Mononuclear cell (primary cell): Measurements from ENCODE around the gene AFMID. TPM values are rescaled to one million over a fixed set of nuclear protein-coding genes. Genes with fewer than 3 reads are reported as not detected.
"Not testable (repeated sequence)": the region's sequence is repeated elsewhere in the genome, so short reads cannot be mapped to it uniquely, and the experiment has no call there.

ENCODE experiments used
- H3K27me3 ChIP-seq: 2 replicates; pipeline ENCODE4 v1.6.0; 2011; ENCODE audit warnings: low read length, control low read depth; ENCODE audit not compliant: insufficient read depth
- H3K4me1 ChIP-seq: 2 replicates; pipeline ENCODE4 v1.5.1; 2011; ENCODE audit warnings: mild to moderate bottlenecking, low read length, control low read depth; ENCODE audit not compliant: insufficient read depth
- H3K4me3 ChIP-seq: 2 replicates; pipeline ENCODE4 v1.5.1; 2011; ENCODE audit warnings: mild to moderate bottlenecking, low read length, moderate library complexity
- H3K9me3 ChIP-seq: 2 replicates; pipeline ENCODE4 v1.5.1; 2011; ENCODE audit warnings: low read depth, mild to moderate bottlenecking, control low read depth, low read length
- total RNA-seq: library from RNA; depleted of rRNA; stranded (reverse); fragments of >200 nt; gene quantifications from one replicate; pipeline ENCODE4 v1.2.3, GENCODE V29; 2012

Gene AFMID
- total RNA-seq, 1 donor: 5.0 TPM

- Histone ChIP-seq H3K4me1 (peaks cover 4% of the 10 kb centered on the region), H3K9me3 (no peaks in the 10 kb centered on the region), H3K27me3 (peaks cover 24% of the 10 kb centered on the region), H3K4me3 (no peak overlapping the region)
Measured at GRCh38 chr17:78232859-78233173, 45.7 kb downstream of the AFMID start.

- Histone ChIP-seq H3K4me3 (no peak overlapping the region), H3K4me1 (peaks cover 4% of the 10 kb centered on the region), H3K9me3 (no peaks in the 10 kb centered on the region), H3K27me3 (peaks cover 24% of the 10 kb centered on the region)
Measured at GRCh38 chr17:78233678-78234077, 46.5 kb downstream of the AFMID start.

GRCh38 chr17:78234261-78234865 is 47.2 kb downstream of the AFMID start:
- no peaks in the 10 kb centered on the region for H3K9me3 ChIP-seq
- peaks cover 24% of the 10 kb centered on the region for H3K27me3 ChIP-seq
- H3K4me1 ChIP-seq: peaks cover 4% of the 10 kb centered on the region
- no peak overlapping the region for H3K4me3 ChIP-seq

- H3K9me3 ChIP-seq, H3K4me3 ChIP-seq, H3K4me1 ChIP-seq: not testable (repeated sequence)
- peaks cover 24% of the 10 kb centered on the region for H3K27me3 ChIP-seq
Measured at GRCh38 chr17:78235022-78235421, 47.9 kb downstream of the AFMID start.

GRCh38 chr17:78235885-78236284 is 48.7 kb downstream of the AFMID start:
- peaks cover 4% of the 10 kb centered on the region for H3K4me1 ChIP-seq
- no peak overlapping the region for H3K4me3 ChIP-seq
- no peaks in the 10 kb centered on the region for H3K9me3 ChIP-seq
- H3K27me3 ChIP-seq: peaks cover 17% of the 10 kb centered on the region

- H3K4me1 ChIP-seq: peaks cover 4% of the 10 kb centered on the region
- H3K27me3 ChIP-seq: peaks cover 10% of the 10 kb centered on the region
- no peaks in the 10 kb centered on the region for H3K9me3 ChIP-seq
- H3K4me3 ChIP-seq: no peak overlapping the region
Measured at GRCh38 chr17:78236362-78237127, 49.4 kb downstream of the AFMID start.

GRCh38 chr17:78237401-78238012 is 50.3 kb downstream of the AFMID start:
- Histone ChIP-seq H3K4me1 (peaks cover 3% of the 10 kb centered on the region), H3K9me3 (no peaks in the 10 kb centered on the region), H3K4me3 (no peak overlapping the region), H3K27me3 (peaks cover 5% of the 10 kb centered on the region)

GRCh38 chr17:78238823-78239488 is 51.8 kb downstream of the AFMID start:
- H3K27me3 ChIP-seq: no peaks in the 10 kb centered on the region
- H3K9me3 ChIP-seq: no peaks in the 10 kb centered on the region
- H3K4me1 ChIP-seq: peaks cover 3% of the 10 kb centered on the region
- no peak overlapping the region for H3K4me3 ChIP-seq

GRCh38 chr17:78239489-78239931 is 52.3 kb downstream of the AFMID start:
- H3K27me3 ChIP-seq: no peaks in the 10 kb centered on the region
- H3K4me1 ChIP-seq: peaks cover 3% of the 10 kb centered on the region
- no peaks in the 10 kb centered on the region for H3K9me3 ChIP-seq
- H3K4me3 ChIP-seq: no peak overlapping the region

GRCh38 chr17:78240012-78240655 is 53.0 kb downstream of the AFMID start:
- no peak overlapping the region for H3K4me3 ChIP-seq
- H3K27me3 ChIP-seq: no peaks in the 10 kb centered on the region
- peaks cover 3% of the 10 kb centered on the region for H3K4me1 ChIP-seq
- no peaks in the 10 kb centered on the region for H3K9me3 ChIP-seq

GRCh38 chr17:78240839-78241238 is 53.7 kb downstream of the AFMID start:
- Histone ChIP-seq H3K4me3 (no peak overlapping the region), H3K27me3 (no peaks in the 10 kb centered on the region), H3K9me3 (no peaks in the 10 kb centered on the region), H3K4me1 (peaks cover 3% of the 10 kb centered on the region)

GRCh38 chr17:78241277-78242023 is 54.3 kb downstream of the AFMID start:
- no peak overlapping the region for H3K4me3 ChIP-seq
- no peaks in the 10 kb centered on the region for H3K9me3 ChIP-seq
- no peaks in the 10 kb centered on the region for H3K27me3 ChIP-seq
- H3K4me1 ChIP-seq: peaks cover 3% of the 10 kb centered on the region

- Histone ChIP-seq H3K9me3 (no peaks in the 10 kb centered on the region), H3K4me3 (no peak overlapping the region), H3K4me1 (peaks cover 3% of the 10 kb centered on the region), H3K27me3 (no peaks in the 10 kb centered on the region)
Measured at GRCh38 chr17:78242024-78242742, 55.0 kb downstream of the AFMID start.

- no peaks in the 10 kb centered on the region for H3K27me3 ChIP-seq
- no peak overlapping the region for H3K4me3 ChIP-seq
- H3K9me3 ChIP-seq: no peaks in the 10 kb centered on the region
- peaks cover 23% of the 10 kb centered on the region for H3K4me1 ChIP-seq
Measured at GRCh38 chr17:78247304-78247703, 60.1 kb downstream of the AFMID start.
